ENCODE results near the gene PTGES3.
"Not testable (repeated sequence)": the region's sequence is repeated elsewhere in the genome, so short reads cannot be mapped to it uniquely, and the experiment has no call there.

The PTGES3 gene

DNA sequence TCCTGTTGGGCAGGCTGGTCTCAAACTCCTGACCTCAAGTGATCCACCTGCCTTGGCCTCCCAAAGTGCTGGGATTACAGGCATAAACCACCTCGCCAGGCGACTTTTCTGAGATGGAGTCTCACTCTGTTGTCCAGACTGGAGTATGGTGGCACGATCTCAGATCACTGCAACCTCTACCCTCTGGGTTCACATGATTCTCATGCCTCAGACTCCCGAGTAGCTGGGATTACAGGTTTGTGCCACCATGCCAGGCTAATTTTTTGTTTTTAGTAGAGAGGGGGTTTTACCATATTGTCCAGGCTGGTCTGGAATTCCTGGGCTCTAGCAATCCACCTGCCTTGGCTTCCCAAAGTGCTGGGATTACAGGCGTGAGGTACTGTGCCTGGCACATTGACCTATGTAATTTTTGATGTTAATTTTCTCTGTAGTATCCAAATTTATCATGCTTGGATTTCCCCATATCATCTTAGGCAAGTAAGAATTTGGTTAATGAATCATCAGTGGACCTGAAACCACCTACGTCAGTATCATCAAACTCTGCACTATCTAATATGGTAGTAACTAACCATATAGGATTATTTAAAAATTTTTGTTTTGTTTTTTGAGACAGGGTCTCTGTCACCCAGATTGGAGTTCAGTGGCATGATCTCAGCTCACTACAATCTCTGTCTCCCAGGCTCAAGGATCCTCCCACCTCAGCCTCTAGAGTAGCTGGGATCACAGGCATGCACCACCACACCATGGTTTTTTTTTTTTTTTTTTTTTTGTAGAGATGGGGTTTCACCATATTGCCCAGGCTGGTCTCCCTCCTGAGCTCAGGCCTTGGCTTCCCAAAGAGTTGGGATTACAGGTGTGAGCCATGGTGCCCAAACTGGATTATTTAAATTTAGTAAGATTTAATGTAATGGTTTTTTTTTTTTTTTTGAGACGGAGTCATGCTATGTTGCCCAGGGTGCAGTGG is 30.4 kb downstream of the PTGES3 start:
- no peak for DNase-seq (ENCODE audit: low spot score)

- DNase-seq (ENCODE audit: low spot score) = not testable (repeated sequence)
These were observed 34.3 kb downstream of the PTGES3 start for GRCh38 chr12:56653781-56654180.

DNA sequence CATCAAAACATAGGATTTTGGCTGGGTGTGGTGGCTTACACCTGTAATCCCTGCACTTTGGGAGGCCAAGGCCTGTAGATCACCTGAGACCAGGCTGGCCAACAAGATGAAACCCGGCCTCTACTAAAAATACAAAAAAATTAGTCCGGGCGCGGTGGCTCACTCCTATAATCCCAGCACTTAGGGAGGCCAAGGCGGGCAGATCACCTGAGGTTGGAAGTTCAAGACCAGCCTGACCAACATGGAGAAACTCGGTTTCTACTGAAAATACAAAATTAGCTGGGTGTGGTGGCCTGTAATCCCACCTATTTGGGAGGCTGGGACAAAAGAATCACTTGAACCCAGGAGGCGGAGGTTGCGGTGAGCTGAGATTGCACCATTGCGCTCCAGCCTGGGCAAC is 40.1 kb downstream of the PTGES3 start:
- DNase-seq (ENCODE audit: low spot score) = not testable (repeated sequence)

DNA sequence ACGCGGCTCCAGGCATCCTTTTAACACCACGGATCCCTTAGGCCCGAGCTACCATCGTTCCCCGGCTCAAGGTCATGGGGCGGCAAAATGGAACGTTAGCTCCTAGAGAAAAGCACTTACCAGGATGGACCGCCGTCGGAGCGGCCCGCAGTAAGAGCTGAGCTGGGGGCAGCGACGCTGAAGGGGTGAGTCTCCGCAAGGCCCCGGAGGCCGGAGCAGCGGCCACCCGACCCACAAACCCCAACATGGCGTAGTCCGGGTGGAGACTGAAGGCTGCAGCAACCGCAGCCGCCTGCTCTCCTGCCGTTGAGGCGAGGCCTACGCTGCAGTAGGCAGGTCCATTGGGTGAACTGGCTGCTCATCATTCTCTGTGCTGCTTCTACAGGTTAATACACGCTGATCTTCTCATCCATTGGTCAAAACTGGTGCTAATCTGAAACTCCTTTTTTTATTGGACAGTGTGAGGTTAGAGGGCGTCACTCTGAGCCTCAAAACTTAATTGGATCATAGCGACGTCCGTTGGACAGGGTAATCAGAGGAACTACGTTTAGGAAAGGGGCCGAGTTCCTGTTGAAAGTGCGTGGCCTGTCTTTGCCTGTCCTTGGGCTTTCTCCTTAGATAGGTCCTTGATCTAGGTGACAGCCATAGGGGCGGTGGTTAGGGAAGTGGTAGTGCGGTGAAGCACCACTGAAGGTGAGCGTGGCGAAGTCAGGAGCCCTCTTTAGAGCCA is 42.2 kb downstream of the PTGES3 start, which contains the start of gene ATP5F1B:
TSS of gene ATP5F1B (minus strand) at position 268 of the 730 bp plus-strand sequence. CDS start at position 247, 21 bp downstream.
- peak; percentile 89 for DNase-seq (ENCODE audit: low spot score)

DNA sequence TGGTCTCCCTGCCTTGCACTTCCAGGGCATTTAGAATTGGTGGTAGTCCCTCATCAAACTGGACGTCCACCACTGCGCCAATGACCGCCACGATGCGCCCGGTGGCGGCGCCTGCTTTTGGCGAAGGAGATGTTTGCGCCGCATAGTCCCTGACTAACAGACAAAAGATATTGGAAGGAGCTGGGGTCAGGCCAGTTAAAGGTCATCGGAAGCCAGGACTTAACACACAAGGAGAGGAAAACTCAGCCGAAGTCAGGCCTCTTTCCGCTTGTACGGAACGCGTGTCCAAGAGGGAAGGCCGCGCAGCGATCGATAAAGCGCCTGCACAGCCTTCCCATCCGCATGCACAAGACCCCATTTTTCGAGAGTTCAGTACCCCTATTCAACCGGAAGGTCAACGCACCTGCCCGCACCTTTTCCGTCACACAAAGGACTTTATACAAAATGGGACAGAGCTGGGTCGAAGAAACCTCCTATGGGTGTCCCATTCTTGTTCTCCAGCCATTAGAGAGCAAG is 42.8 kb downstream of the PTGES3 start:
- no peak for DNase-seq (ENCODE audit: low spot score)

- DNase-seq (ENCODE audit: low spot score) = no peak
These were observed 43.4 kb downstream of the PTGES3 start for GRCh38 chr12:56644654-56645053.

DNA sequence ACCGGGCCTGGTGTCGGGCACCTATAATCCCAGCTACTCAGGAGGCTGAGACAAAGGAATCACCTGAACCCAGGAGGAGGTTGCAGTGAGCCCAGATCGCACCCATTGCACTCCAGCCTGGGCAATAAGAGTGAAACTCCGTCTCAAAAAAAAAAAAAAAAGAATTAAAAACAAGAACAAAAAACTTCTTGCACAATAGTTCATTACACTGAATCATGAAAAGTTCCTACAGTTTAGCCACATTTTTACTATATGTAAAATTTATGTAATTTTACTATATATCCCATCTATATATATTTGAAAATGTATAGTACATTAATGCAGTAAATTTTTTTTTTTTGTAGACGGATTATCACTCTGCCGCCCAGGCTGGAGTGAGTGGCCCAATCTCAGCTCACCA is 46.9 kb downstream of the PTGES3 start:
- DNase-seq (ENCODE audit: low spot score) = no peak

DNA sequence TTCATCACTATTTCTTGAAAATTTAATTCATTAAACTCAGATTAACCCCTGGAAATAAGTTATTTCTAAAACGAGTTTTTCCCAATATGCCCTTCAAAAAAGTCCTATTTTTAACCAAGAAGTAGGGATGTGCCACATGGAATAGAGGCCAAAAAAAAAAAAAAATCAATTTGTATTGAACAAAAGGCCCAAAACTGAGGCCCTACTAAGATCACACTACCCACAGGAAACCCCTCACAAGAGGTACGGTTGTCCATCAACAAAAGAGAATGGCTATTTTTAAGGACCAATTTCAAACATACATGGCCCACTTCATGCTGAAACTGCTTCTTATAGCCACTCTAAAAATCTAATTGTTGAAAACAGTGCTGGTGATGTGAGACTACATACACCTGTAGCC is 50.5 kb downstream of the PTGES3 start:
- DNase-seq (ENCODE audit: low spot score) = no peak

DNA sequence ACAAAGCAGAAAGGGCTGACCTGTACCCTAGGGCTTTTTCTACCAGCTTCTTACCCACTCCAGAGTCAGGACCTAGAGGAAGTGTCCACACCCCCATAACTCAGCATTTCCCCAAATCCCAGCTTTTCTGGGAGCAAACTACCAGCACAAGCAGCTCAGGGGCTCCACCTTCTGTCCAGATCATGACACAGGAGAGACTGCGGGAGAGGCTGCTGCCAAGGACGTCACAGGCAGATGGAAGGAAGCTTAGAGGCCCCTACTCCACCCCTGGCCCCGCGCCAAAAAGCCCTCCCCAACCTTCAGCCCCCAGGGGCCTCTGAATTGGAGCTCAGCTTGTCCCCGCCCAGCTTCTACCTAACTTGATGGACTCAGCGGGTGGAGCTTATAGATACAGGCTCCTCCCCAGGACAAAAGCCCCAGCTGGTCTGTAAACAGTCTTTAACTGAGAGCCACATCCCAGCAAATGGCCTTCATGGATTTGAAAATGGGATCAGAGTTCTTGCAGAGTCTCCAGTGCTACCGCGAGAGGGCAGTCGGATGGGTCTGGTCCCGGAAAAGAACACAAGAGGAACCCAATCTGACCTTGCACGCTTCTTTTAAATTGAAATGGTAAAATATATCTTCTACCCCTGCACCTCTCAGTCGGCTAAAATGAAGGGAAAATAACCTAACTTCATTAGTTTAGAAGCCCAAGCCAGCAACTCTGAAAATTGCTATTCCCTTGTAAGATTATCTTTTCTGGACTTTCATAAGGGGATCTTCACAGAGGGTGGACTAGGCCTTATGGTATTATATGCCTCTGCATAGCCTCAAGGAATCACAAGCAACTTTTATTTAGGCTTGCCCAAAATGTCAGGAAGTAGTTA is 51.2 kb downstream of the PTGES3 start:
- peak; percentile 100 for DNase-seq (ENCODE audit: low spot score)

DNA sequence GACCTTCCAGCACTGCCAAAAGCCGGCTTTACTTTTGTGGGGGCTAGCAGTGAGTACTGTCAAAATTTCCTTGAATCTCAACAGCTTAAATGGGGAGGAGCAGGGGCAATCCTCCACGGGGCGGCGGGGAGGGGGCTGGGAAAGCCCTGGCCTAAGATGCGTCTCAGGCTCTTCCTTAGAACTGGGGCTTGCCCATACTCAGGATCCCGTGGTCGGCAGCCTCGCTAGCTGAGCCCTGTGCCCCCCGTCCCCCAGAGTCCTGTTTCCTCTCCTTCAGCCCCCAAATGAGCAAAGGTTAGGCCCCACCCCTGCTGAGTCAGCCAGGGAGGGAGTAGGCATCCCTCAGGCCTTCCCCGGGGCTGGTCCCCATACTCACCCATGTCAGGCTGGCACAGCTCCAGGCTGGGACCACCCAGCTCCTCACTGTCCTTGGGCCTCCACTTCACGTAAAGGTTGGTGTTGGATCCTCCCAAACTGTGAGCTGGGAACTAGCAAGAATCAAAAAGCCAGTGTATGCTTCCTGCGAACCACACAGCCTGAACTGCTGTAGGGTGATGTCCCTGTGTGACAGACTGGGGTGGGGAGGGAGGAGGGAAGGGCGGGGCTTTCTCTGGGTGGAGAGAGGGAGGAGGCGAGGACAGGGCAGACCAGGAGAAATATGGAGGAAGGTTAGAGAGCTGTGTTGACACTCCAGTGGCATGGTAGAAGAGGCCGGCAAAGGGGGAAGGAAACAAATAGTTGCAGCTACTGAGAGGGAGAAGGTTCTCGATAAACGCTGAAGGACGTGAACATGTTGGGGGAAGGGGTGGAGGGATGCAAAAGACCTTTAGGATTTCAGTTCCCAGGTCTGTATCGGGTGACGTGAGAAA is 52.0 kb downstream of the PTGES3 start:
- DNase-seq (ENCODE audit: low spot score) = peak; percentile 89

- DNase-seq (ENCODE audit: low spot score) = no peak
These were observed 53.0 kb downstream of the PTGES3 start for GRCh38 chr12:56634837-56635791.

GRCh38 chr12:56634242-56634836 is 53.7 kb downstream of the PTGES3 start:
- no peak for DNase-seq (ENCODE audit: low spot score)

- no peak for DNase-seq (ENCODE audit: low spot score)
These were observed 54.4 kb downstream of the PTGES3 start for GRCh38 chr12:56633468-56634241.

DNA sequence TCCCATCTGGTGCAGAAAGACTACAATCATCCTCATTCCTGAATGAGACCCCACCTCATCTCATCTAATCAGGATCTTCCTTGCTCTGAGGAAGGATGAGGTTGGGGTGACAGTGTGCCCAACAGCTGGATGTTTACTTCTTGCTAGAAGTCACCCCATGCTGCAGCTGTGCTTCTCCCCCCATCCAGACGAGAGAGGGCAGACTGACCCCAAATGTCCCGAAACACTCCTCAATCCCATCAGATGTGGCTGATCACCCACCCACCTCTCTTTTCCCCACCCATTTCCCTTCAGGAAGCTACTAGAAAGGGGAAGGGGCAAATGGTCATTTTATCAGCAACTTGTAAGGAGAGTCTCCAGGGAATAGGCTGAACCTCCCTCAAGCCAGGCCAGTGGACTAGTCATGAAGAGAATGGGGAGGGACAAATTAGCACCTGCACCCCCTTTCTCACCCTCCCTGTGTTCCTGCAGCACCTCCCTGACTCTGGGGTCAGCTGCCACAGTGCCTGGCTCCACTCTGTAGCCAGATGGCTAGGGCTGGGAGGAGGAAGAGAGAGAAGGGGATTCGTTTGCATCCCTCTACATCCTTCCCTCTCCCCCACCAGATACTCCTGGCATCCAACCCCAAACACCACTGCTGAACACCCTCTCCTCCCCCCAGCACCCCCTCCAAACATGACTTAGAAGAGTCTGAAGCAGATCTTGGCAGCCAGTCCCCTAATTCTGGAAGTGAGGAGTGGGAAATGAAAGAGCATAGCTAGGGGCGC is 55.2 kb downstream of the PTGES3 start:
- no peak for DNase-seq (ENCODE audit: low spot score)

GRCh38 chr12:56631790-56632700 is 56.0 kb downstream of the PTGES3 start:
- no peak for DNase-seq (ENCODE audit: low spot score)

DNA sequence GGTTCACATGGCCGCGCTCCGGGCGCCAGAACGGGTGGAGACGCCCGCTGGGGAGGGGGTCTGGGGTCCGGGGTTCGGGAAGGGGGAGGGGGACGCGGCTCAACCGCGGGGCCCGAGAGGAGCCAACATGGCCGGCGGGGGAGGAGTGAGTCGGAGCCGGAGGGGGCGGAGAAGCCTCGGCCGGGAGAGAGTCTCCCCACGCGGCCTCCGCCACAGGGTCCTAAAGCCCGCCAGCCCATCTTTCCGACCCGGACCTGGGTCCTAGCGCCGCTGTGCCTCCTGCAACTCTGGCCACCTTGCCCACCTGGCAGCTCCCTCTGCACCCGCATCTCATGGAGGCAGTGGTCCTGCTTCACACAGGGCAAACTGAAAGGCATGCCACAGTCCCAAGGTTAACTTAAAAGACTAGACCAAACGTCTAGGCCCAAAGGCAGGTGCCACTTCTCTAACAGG is 57.9 kb downstream of the PTGES3 start, which contains the start of gene BAZ2A:
TSS of gene BAZ2A (minus strand) at position 147 of the 453 bp plus-strand sequence. CDS start 12,796 bp downstream, outside the sequence.
- peak; percentile 91 for DNase-seq (ENCODE audit: low spot score)
